ENCODE results near the gene DEAF1.

Gene DEAF1

GRCh38 chr11:721741-722345 lies 26.8 kb upstream of the DEAF1 start:
- peak; percentile 48 for DNase-seq (ENCODE audit: low spot score)

GRCh38 chr11:721247-721740 lies 26.3 kb upstream of the DEAF1 start:
- no peak for DNase-seq (ENCODE audit: low spot score)

DNA sequence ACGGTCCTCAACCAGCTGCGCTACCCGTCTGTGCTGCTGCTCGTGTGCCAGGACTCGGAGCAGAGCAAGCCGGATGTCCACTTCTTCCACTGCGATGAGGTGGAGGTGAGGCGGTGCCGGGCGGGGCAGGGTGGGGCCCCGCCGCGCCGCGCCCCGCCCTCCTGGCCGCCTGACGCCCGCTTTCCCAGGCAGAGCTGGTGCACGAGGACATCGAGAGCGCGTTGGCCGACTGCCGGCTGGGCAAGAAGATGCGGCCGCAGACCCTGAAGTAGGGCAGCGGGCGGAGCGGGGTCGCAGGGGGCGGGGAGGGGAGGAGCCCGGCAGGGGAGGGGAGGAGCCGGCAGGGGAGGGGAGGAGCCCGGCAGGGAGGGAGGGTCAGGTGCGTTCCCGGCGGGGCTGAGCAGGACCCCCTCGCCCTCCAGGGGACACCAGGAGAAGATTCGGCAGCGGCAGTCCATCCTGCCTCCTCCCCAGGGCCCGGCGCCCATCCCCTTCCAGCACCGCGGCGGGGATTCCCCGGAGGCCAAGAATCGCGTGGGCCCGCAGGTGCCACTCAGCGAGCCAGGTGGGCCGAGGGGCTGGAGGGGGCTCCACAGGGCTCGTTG lies 25.7 kb upstream of the DEAF1 start:
- no peak for DNase-seq (ENCODE audit: low spot score)

- DNase-seq (ENCODE audit: low spot score), result no peak
Observed at GRCh38 chr11:720017-720641, 25.1 kb upstream of the DEAF1 start.

DNA sequence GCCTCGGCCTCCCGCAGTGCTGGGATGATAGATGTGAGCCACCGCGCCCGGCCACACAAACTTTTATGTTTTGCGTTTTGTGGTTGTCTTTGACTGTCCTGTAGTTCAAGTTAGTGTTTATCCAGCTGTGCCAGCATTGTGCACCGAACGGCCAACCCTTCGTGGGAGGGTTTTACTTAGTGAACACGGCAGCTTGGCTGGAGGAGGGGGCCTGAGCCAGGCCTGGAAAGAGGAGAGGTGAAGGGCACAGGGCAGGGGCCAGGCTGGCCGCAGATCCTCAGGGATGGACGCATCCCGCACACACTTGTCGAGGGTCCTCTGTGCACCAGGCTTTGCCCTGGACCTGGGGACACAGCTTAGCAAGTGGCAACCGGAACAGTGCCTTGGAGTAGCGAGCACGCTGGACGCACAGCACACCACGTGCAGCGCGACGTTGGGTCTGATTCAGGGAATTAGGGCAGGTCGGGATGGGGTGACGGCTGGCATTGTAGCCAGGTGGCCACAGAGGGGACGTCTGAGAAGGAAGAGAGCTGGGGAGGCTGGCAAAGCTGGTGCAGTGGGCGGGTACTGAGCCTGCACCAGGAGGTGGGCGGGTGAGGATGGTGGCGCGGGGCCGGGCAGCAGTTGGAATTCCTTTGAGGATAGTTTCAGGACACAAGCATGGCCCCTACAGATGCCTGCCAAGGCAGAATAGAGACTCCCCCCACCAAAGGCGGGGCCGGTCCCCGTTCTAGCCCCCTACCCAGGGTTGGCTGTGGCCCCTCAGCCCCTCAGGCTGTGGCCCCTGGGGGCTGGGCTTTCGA lies 24.4 kb upstream of the DEAF1 start:
- no peak for DNase-seq (ENCODE audit: low spot score)

DNA sequence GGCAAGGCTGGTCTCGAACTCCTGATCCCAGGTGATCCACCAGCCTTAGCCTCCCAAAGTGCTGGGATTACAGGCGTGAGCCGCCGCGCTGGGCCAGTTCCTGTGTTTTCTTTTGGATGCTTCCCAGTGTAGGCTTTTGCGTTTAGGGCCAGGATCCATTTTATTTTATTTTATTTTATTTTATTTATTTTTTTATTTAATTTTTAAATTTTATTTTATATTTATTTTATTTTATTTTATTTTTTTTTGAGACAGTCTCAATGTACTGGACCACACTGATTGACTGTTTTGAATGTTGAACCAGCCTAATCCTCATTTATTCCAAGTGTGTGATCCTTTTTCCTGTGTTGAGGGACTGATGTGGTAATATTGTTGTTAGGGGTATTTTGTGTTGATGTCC lies 19.4 kb upstream of the DEAF1 start:
- DNase-seq (ENCODE audit: low spot score), result no peak

DNA sequence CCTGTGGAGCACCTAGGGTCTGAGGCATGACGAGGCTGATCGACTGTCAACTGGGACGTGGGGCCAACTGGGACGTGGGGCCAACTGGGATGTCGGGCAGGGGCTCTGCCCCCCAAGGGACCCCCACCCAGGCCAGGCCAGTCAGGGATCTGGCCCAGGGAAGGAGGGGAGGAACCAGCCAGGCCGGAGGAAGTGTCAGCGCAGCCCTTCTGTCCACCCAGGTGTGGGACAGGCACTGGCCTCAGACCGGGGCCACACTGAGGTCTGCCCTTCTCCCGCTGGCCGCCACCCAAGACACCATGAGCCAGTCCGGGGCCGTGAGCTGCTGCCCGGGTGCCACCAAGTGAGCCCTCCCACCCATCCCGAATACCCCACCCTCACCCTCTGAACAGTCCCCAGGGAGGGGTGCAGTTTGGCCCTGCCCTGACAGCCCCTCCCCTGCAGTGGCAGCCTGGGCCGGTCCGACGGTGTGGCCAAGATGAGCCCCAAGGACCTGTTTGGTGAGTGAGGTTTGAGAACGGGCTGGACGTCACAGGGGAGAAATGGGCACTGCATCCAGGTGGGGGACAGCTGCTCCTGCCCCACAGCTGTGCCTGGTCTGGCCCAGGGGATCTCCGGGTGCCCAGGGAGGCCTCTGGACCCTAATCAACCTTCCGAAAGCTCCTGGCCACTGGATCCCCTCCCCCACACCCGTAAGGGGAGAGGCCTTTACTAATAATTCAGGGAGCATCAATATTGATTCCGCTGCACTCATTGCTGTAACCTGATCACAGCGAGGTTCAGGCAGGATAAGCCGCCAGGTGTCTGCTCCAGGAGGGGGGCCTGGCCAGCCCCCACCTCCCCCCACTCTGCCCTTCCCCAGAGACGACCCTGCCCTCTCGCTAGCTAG lies 14.3 kb upstream of the DEAF1 start:
- DNase-seq (ENCODE audit: low spot score), result no peak

DNA sequence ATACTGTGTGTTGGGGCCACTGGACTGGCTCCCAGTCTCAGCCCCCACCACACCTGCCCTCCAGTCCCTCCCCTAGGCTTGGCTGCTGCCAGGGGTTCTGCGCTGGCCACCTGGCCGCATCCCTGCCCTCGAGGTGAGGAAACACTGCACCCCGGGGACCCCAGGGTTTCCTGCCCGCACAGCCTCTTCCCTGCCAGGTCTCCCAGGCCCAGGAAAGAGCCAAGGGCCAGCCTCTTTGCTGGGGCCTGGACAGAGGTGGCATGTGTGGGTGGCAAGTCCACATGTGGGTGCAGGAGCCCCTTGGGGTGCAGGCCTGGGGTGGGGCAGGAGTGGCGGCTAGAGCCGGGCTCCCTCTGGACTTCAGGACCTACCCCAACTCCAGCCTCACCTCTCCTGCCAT lies 13.5 kb upstream of the DEAF1 start:
- DNase-seq (ENCODE audit: low spot score), result no peak

GRCh38 chr11:707817-708420 lies 12.9 kb upstream of the DEAF1 start:
- no peak for DNase-seq (ENCODE audit: low spot score)

DNA sequence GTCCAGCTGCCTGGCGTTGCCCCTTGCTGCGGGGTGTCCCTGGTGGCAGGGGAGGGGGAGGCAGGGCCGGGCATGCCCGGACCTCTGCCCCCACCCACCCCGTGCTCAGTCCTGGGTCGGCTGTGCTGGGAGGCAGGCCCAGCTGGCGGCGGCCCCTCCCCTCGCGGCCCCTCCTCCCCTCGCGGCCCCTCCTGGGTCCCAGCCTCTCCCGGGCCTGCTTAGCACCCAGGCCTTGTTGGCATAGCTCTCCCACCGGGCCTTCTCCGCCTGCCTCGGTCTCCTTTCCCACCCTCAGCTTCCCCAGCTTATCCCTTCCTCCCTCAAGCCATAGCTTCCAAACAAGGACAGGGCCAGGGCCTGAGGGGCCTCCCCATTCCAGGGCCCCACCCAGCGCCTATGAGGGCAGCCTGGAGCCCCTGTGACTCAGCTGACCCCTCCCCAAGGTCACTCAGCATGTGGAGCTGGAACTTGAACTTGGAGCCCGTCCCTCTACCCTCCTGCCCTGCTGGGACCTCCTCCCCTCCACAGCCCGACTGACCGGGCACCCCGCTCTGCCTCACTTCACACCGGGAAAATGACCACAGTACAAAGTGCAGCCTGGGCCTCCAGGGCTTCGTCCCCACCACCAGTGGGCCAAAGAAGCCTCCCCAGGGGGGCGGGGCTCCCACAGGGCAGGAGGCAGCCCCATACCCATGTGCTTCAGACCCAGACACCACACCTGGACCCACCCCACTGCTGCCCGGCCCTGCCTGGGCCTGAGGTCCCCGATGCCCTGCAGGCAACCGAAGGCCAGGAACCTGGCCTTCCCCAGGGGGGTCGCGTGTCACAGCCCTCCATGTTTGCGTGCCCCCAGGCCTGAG lies 12.2 kb upstream of the DEAF1 start:
- no peak for DNase-seq (ENCODE audit: low spot score)

DNA sequence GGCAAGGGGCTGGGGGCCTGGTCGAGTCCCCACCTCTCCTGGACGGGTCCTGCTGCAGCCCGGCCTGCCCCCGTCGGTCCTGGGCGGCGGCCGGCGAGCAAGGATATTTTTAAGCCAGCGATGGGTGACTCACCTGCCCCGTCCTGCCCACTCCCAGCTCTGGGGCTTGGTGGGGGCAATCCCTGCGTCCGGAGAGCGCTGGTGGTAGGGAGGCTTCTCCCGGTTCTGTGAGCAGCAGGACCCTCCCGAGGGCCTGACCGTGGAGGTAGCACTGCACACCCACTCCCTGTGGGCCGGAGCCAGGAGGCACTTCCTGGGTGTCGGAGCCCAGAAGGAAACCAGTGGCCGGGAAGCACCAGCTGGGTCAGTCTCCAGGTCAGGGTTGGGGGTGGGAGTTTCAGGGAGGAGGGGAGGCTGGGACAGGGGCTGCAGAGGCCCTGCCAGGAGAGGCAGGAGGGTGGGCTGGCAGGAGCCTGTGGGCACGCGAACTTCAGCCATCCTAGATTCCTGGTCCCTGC lies 11.5 kb upstream of the DEAF1 start:
- no peak for DNase-seq (ENCODE audit: low spot score)

DNA sequence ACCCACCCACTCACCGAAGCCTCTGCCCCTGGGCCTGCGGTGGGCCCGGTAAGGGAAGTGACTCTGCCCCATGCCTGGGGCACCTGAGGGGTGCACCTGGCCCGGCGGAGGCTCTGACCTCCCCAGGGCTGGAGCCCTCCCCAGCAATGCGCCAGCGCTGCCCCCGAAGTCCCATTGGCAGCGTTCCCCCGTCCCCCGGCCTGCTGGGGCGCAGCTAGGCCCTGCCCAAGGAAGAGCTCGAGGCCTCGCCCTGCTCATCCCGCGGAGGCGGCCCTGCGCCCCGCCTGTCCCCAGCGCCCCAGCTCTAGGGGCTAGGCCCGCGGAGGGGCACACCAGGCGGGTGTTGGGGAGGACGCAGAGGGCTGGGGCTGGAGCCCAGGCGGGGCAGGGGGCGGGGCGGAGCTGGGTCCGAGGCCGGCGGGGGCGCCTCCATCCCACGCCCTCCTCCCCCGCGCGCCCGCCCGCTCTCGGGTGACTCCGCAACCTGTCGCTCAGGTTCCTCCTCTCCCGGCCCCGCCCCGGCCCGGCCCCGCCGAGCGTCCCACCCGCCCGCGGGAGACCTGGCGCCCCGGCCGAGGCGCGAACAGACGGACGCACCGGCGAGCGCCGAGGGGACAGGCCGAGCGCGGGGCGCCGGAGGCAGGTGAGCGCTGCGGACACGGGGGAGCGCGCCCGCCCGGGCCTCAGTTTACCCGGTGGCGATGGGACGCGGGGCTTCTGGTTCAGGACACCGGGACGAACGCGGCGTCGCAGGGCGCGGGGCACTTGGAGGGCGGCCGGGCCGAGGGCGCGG lies 10.8 kb upstream of the DEAF1 start, which contains the start of gene EPS8L2:
TSS of gene EPS8L2 (plus strand) at position 586 of the 793 bp plus-strand sequence. CDS start 3,177 bp downstream, outside the sequence.
- no peak for DNase-seq (ENCODE audit: low spot score)

GRCh38 chr11:704781-705645 lies 10.0 kb upstream of the DEAF1 start:
- DNase-seq (ENCODE audit: low spot score), result no peak

DNA sequence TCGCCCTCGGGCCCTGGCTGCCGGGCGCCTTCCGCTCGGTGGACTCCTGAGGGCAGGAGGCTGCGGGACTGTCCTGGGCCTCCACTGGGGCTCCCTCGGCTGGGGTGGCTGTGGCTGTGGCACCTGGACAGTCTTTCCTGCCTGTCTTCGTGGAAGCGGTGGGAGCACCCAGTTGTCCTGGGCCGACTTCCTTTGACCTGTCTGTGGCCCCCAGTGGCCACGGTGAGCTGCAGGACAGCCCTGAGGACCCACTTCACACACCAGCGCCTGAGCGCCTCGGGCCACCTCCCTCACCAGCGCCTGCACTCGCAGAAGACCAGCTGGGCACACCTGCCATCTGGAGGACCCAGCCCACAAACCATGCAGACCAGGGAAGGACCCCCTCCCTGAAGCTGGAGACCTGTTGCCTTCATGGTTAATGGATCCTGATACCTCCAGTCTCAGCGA lies 9.2 kb upstream of the DEAF1 start:
- no peak for DNase-seq (ENCODE audit: low spot score)

DNA sequence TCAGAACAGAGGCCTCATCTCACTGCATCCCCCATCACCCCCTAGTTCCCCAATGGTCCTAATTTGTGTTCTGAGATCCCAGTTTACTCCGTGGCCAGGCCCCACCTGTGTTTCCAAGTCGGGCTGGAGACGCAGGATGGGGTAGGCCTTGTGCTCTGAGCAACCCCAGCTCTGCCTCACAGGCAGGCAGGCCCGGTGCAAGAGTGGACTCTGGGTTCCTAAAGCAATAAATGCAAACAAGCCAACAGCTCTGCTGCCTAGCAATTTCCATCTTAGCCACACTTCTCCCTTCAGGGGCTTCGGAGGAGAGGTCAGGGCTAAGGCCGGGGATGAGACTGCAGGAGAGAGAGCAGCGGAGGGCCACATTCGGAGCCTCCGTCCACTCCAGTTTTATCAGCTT lies 8.5 kb upstream of the DEAF1 start:
- DNase-seq (ENCODE audit: low spot score), result no peak

DNA sequence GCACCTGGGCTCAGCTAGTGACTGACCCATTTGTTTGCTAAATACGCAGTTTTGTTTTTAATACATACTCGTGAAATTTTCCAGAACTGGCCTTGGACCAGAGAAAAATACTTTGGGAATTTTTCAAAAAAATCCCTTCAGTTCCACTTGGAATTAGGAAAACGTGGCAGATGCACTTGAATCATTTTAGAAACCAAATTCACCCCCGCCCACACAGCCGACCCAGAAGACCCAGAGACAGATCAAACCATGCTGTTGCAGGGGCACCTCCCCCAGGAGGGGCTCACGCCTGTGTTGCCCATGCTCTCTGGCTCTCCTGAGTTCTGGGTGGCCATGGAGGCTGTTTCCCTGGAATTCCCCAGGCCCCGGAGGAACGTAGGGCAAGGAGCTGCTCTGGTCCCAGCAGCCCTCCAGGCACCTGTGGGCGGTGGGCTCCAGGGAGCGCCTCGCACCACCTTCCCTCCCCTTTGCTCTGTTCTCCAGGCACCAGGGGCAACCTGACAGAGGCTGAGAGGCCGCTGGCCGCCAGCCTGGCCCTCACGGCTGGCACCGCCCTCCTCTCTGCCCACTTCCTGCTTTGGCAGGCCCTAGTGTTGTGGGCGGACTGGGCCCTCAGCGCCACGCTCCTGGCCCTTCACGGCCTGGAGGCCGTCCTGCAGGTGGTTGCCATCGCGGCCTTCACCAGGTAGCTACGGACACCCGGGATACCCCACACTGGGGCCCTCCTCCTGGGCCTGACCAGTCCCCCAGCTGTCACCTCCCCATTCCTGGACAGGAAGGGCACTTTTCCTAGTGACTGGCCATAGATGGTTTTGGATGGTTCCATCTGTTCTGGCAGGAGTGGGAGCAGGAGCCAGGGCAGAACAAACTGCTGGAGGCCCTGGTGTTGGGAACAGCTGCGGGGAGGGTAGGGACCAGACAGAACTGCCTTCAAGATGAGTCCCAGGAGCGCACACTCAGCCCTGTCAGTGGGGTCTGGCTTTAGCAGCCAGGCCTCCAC lies 7.7 kb upstream of the DEAF1 start:
- DNase-seq (ENCODE audit: low spot score), result no peak

All from CD4-positive, alpha-beta T cell treated with Interleukin-15 for 4 hours (primary cell).